ENCODE results near the gene RNF208. TPM values are rescaled to one million over a fixed set of nuclear protein-coding genes. Genes with fewer than 3 reads are reported as not detected.

RNF208 gene
- total RNA-seq, 1 donor from 2014 or later = 3.3 TPM

DNA sequence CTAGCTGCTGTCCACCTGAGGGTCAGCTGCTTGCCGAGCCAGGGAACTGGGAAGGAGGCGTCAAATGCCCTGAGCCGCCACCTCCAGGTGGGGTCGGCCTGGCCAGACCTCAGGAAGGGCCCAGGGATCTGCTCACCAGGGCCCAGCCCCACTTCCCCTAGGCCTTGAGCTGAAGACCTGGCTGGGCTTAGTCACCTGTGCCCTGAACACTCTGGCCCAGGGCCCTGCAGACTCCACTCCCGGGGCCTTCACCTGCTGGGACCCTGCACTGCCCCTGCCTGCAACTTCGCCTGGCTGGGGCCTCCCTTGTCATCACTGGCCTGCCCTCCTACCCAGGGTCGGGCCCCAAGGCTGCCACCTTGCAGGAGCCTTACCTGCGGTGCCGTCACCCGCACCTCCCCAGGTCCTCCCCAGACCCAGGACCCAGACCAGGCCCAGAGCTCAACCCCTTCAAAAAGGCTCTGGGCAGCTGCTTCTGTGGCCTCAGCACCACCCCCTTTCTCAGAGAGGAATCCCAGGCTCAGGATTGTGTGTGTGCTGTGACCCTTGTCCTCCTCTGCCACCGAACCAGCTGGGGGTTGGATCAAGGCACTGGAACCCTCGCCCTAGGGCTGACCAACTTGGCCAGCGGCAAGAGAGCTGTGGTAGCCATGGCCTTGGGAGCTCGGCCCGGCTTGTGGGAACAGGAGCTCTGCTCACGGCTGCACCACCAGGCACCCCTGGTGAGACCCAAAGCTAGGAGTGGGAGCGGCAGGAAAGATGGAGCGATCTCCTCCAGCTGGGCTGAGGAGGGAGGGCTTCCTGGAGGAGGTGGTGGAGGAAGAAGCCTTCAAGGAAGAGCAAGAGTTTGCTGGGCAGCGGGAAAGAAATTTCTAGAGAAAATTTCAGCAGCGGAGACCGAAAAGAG, 31.9 kb upstream of the RNF208 start:
- intact Hi-C loops (cut with micrococcal nuclease) = loop anchor here (2.0 kb wide), 1 partner anchor 31 kb away; the partner anchor contains the start of gene RNF208

DNA sequence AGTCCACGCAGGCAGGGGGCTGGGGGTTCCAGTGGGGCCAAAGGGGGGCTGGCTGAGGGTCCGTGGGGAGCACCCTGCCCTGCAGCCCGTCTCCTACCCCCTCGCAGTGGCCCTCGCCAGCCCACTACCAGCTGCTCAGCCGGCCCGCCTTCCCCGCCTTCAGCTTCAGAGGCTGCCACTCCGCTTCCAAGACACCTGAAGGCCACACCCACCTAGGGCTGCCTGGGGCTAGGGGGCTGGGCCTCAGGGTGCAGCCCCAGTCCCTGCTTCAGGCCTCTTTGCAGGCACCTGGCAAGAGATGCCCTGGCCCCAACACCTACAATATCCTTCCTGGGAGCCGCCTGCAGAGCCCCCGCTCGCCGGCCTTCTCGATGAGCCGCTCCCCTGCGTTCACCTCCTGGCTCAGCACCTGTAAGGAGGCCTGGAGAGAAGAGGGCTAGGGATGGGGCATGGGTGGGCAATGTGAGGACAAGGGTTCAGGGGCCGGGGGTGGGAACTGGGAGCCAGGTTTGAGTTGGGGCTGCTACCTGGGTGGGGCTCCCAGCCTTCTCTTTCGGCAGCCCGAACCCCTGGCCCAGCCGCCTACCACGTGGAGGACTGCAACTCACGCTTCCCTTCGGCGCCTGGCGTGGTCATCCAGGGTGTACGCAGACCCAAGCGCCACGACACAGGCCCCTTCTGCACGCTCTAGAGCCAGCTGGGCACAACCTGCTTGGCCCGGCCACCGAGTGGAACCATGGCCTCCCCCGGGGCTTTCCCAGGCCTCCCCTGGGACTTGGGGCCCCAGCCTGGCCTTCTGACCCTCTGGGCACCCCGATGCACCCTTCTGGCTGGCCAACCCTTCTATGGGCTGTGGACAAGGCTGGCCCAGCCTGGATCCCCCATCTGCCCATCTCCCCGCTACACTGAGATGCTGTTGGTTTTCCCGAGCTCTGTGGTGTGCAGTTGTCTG, 30.8 kb upstream of the RNF208 start:
- intact Hi-C loops (cut with micrococcal nuclease) = no loop called here

- intact Hi-C loops (cut with micrococcal nuclease) = no loop called here
Observed at GRCh38 chr9:137251490-137252268, 29.6 kb upstream of the RNF208 start.

- intact Hi-C loops (cut with micrococcal nuclease) = no loop called here
Observed at GRCh38 chr9:137251194-137251461, 29.1 kb upstream of the RNF208 start, which contains the start of gene STPG3. TSS of gene STPG3 (plus strand) at chr9:137251286. CDS start at chr9:137251287, 1 bp downstream.

DNA sequence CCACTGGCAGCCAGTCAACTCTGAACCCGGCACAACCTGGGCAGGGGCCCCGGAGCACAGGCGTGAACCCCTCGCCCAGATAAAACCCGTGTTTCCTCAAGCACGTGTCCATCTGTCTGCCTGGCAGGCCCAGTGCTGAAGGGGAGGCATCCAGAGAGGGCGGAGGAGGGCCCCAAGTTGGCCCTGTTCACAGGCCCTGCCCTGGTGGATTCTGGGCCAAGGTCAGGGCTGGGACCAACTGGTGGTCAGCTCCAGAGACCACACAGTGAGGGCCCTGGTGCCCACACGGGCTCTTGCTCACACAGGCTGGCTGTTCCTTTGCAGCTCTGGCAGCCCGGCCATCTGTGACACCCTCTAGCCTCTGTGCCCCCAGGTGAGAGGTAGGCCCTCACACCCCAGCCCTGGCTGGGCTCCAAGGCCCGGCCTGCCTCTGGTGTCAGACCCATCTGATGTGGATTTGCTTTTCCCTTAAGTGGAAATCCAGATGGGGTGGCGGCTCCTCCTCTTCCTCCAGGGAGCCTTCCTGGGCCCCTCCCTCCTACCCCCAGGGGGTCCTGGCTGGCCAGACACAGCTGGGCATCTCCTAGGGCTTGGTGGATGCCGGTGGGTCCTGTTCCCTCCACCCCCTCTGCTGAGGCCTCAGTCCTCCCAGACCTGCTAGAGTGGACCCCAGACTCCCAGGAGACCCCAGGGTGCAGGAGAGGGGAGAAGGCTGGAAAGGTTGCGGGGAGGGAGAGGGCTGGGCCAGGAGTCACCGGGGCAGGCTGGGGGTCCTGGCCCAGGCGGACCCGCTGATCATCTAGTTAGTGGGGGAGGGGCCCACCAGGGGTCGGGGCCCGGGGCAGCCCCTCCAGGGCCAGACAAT, 28.5 kb upstream of the RNF208 start:
- intact Hi-C loops (cut with micrococcal nuclease) = no loop called here

- intact Hi-C loops (cut with micrococcal nuclease) = no loop called here
Observed at GRCh38 chr9:137247916-137248175, 25.8 kb upstream of the RNF208 start.

DNA sequence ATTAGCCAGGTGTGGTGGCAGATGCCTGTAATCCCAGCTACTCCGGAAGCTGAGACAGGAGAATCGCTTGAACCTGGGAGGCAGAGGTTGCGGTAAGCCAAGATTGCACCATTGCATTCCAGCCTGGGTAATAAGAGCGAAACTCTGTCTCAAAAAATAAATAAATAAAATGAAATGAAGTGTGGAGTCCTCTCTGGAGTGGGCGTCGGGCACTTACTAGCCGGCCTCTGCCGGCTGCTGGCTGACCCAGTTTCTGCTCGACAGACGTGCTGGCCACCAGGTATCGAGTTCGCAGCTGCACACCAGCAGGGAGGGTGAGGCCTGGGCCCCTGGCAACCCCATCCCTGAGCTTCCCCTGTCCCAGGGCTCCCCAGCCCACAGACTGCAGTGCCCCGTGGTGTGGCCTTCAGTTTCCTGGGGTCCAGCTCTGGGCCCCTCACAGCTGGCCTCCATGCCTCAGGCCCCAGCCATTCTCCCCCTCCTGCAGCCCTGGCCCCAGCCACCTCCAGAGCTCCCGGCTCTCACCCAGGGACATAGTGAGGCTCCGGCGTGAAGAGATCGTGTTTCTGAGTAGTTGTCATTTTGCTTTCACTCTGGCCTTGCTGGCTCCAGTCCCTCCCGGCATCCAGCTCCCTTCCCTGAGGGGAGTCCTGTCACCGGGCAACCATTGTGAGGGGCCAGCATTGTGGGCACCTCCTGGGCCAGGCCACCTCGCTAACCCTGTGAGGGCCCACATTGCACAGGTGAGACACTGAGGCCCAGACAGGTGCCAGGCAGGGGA, 25.3 kb upstream of the RNF208 start:
- intact Hi-C loops (cut with micrococcal nuclease) = no loop called here

- intact Hi-C loops (cut with micrococcal nuclease) = no loop called here
Observed at GRCh38 chr9:137245450-137246421, 23.7 kb upstream of the RNF208 start.

DNA sequence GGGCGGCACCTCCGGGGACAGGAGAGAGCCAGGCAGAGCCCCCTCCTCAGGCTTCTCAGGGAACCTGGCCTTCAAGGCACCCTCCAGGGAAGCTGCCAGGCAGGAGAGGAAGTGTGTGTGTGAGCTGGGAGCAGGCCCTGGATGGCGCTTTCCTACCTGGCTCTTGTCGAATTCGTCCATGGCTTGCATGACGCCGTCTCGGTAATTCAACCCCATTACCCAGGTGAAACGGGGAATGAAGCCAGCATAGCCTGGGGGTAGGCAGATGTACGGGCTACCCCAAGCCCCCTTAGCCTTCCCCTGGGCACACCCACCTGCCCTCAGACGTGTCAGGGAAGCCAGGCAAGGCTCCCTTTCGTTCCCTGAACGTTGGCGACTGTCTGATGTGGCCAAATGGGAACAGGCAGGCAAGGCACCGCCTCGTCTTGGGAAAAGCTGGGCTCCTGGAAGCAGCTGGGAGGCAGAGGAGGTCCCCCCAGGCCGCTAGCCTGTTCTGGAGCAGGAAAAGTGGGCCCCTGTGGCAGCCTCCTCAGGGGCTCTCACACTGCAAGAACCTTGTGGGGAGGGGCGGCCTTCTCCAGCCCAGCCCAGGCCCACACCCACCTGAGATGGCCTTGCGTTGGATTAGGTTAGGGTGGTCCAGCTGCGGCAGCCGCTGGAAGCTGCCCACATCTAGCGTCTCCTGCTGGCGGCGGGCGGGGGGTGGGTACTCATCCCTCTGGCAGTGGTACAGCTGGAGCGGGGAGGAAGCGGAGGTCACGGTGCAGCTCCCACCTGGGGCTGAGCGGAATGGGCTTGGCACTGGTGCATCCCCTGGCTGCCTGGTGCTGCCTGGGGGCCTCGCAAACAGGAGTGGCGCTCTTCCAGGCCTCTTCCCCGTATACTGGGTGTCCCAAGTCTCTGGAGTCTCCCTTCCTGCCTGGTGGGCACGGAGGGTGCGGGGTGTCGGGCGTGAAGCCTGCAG, 22.7 kb upstream of the RNF208 start:
- intact Hi-C loops (cut with micrococcal nuclease) = loop anchor here (5.0 kb wide), 2 partner anchors 37 to 452 kb away; partner anchors contain the start of genes NDOR1, TMEM141 and TMEM203

- intact Hi-C loops (cut with micrococcal nuclease) = loop anchor here (5.0 kb wide), 2 partner anchors 37 to 452 kb away; partner anchors contain the start of genes NDOR1, TMEM141 and TMEM203
Observed at GRCh38 chr9:137243626-137244485, 21.8 kb upstream of the RNF208 start.

GRCh38 chr9:137243266-137243625, 21.2 kb upstream of the RNF208 start:
- intact Hi-C loops (cut with micrococcal nuclease) = loop anchor here (5.0 kb wide), 2 partner anchors 36 to 451 kb away; partner anchors contain the start of genes NDOR1, TMEM141 and TMEM203

DNA sequence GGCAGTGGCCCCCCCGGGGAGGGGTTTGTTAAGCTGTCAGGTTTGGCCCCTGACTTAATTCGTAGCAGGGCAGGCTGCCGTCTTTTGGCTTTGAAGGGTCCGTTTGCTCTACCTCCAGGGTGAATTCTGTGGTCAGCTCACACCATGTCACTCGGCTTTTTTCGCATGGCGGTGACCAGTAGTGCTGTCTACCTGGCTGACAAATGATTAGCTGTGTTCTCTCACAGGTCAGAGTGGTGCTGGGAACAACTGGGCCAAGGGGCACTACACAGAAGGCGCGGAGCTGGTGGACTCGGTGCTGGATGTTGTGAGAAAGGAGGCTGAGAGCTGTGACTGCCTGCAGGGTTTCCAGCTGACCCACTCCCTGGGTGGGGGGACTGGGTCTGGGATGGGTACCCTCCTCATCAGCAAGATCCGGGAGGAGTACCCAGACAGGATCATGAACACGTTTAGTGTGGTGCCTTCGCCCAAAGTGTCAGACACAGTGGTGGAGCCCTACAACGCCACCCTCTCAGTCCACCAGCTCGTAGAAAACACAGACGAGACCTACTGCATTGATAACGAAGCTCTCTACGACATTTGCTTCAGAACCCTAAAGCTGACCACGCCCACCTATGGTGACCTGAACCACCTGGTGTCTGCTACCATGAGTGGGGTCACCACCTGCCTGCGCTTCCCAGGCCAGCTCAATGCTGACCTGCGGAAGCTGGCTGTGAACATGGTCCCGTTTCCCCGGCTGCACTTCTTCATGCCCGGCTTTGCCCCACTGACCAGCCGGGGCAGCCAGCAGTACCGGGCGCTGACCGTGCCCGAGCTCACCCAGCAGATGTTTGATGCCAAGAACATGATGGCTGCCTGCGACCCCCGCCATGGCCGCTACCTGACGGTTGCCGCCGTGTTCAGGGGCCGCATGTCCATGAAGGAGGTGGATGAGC, 20.5 kb upstream of the RNF208 start:
- intact Hi-C loops (cut with micrococcal nuclease) = loop anchor here (5.0 kb wide), 2 partner anchors 35 to 450 kb away; partner anchors contain the start of genes NDOR1, TMEM141 and TMEM203

DNA sequence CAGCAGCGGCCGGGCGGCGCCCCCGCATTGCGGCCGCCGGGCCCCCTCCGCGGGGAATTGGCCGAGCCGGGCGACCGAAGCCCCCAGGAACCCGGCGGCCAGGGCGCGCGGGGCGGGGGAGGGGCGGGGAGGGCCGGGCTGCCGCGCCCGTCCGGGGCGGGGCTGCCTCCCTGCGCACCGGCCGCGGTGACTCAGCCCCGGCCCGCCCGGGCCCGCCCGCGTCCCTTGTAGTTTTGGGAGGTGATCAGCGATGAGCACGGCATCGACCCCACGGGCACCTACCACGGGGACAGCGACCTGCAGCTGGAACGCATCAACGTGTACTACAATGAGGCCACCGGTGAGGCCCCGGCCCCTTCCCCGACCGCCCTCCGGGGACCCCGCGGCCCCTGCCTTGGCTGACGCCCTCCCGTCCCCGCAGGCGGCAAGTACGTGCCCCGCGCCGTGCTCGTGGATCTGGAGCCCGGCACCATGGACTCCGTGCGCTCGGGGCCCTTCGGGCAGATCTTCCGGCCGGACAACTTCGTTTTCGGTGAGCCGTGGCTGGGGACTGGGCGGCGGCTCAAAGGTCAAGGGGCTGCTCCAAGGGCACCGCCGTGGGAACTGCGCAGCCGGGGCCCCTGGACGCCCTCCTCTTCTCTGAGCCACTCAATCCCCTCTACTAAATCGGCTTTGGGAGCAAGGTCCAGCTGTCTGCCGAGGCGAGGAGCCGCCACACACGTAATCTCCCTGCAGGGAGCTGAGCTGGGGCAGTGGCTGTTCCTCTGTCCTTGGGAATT, 19.6 kb upstream of the RNF208 start:
- intact Hi-C loops (cut with micrococcal nuclease) = loop anchor here (1.0 to 5.0 kb wide), 6 partner anchors 14 to 449 kb away; partner anchors contain the start of genes ANAPC2, MAN1B1, NDOR1 and NELFB

All from T-helper 2 cell treated with Interferon-gamma antibody and Interleukin-4, amounts not matched to agents 100 ng/mL and 5 ng/mL, for 36 hours (primary cell).